ENCODE results near the gene DHDH.
"Not testable (repeated sequence)": the region's sequence is repeated elsewhere in the genome, so short reads cannot be mapped to it uniquely, and the experiment has no call there.

Gene DHDH

GRCh38 chr19:48926909-48927308, 6.6 kb upstream of the DHDH start:
- TF ChIP-seq EZH2phosphoT487 (IDR thresholded peaks at IDR 0.05; ENCODE audit: borderline replicate concordance, low read length) (no peak), CTCF (IDR thresholded peaks at IDR 0.05; ENCODE audit: low read depth, low read length, poor library complexity, severe bottlenecking) (no peak)
- no peak overlapping the region for H3K4me3 ChIP-seq (ENCODE audit: low read length)
- no peaks in the 10 kb centered on the region for H3K27me3 ChIP-seq (ENCODE audit: control insufficient read depth, low read length)
- H4K20me1 ChIP-seq (ENCODE audit: control insufficient read depth, insufficient read depth, low read depth, low read length) = no peaks in the 10 kb centered on the region
- no peaks in the 10 kb centered on the region for H3K9me3 ChIP-seq (ENCODE audit: control insufficient read depth, insufficient read depth, low read length)
- peaks cover 4% of the 10 kb centered on the region for H3K36me3 ChIP-seq (ENCODE audit: control insufficient read depth, low read length)
- H3K79me2 ChIP-seq (ENCODE audit: control insufficient read depth, low read length) = no peaks in the 10 kb centered on the region
- H3K4me2 ChIP-seq (ENCODE audit: low read length) = no peak overlapping the region
- H3K27ac ChIP-seq (ENCODE audit: low read depth, low read length) = no peak overlapping the region
- 0 out of 2 replicates have a peak, but pooled peaks cover 2% of the 10 kb centered on the region for H3F3A ChIP-seq (ENCODE audit: control insufficient read depth, insufficient read depth)
- H3K9me2 ChIP-seq (replicated peaks; ENCODE audit: control insufficient read depth, low read length) = no peaks in the 10 kb centered on the region
- no peaks in the 10 kb centered on the region for H3K4me1 ChIP-seq (ENCODE audit: control insufficient read depth, low read length)

GRCh38 chr19:48927692-48928091, 5.8 kb upstream of the DHDH start:
- H3K27ac ChIP-seq (ENCODE audit: low read depth, low read length) = not testable (repeated sequence)

GRCh38 chr19:48928164-48929025, 5.1 kb upstream of the DHDH start:
- no peaks in the 10 kb centered on the region for H3K9me3 ChIP-seq (ENCODE audit: control insufficient read depth, insufficient read depth, low read length)
- H3K9me2 ChIP-seq (replicated peaks; ENCODE audit: control insufficient read depth, low read length) = no peaks in the 10 kb centered on the region
- peaks cover 7% of the 10 kb centered on the region for H3K4me1 ChIP-seq (ENCODE audit: control insufficient read depth, low read length)
- H3K4me3 ChIP-seq (ENCODE audit: low read length) = no peak overlapping the region
- no peaks in the 10 kb centered on the region for H3K36me3 ChIP-seq (ENCODE audit: control insufficient read depth, low read length)
- peaks cover 8% of the 10 kb centered on the region for H3F3A ChIP-seq (ENCODE audit: control insufficient read depth, insufficient read depth)
- peaks cover 3% of the 10 kb centered on the region; the same call in 1 of the 2 replicates for H3K27me3 ChIP-seq (ENCODE audit: control insufficient read depth, low read length)
- no peak overlapping the region for H3K27ac ChIP-seq (ENCODE audit: low read depth, low read length)
- no peaks in the 10 kb centered on the region for H4K20me1 ChIP-seq (ENCODE audit: control insufficient read depth, insufficient read depth, low read depth, low read length)
- H3K4me2 ChIP-seq (ENCODE audit: low read length) = no peak overlapping the region
- TF ChIP-seq EZH2phosphoT487 (IDR thresholded peaks at IDR 0.05; ENCODE audit: borderline replicate concordance, low read length) = no peak
- H3K79me2 ChIP-seq (ENCODE audit: control insufficient read depth, low read length) = no peaks in the 10 kb centered on the region

More at GRCh38 chr19:48927692-48928091, 5.8 kb upstream of the DHDH start:
- not testable (repeated sequence) for H3K9me2 ChIP-seq (replicated peaks; ENCODE audit: control insufficient read depth, low read length); H3K27me3 ChIP-seq (ENCODE audit: control insufficient read depth, low read length); H3K4me2 ChIP-seq (ENCODE audit: low read length); H3K4me3 ChIP-seq (ENCODE audit: low read length); H4K20me1 ChIP-seq (ENCODE audit: control insufficient read depth, insufficient read depth, low read depth, low read length); H3K36me3 ChIP-seq (ENCODE audit: control insufficient read depth, low read length); H3K4me1 ChIP-seq (ENCODE audit: control insufficient read depth, low read length); H3F3A ChIP-seq (ENCODE audit: control insufficient read depth, insufficient read depth); H3K9me3 ChIP-seq (ENCODE audit: control insufficient read depth, insufficient read depth, low read length); H3K79me2 ChIP-seq (ENCODE audit: control insufficient read depth, low read length)

GRCh38 chr19:48934837-48935236, 1.3 kb downstream of the DHDH start:
- peaks cover 3% of the 10 kb centered on the region; the same call in 1 of the 2 replicates for H3K27me3 ChIP-seq (ENCODE audit: control insufficient read depth, low read length)
- no peaks in the 10 kb centered on the region for H4K20me1 ChIP-seq (ENCODE audit: control insufficient read depth, insufficient read depth, low read depth, low read length)
- H3K4me3 ChIP-seq (ENCODE audit: low read length) = no peak overlapping the region
- TF ChIP-seq EZH2phosphoT487 (IDR thresholded peaks at IDR 0.05; ENCODE audit: borderline replicate concordance, low read length) (no peak), CTCF (IDR thresholded peaks at IDR 0.05; ENCODE audit: low read depth, low read length, poor library complexity, severe bottlenecking) (no peak)
- H3K36me3 ChIP-seq (ENCODE audit: control insufficient read depth, low read length) = no peaks in the 10 kb centered on the region
- H3K4me2 ChIP-seq (ENCODE audit: low read length) = no peak overlapping the region
- H3K9me2 ChIP-seq (replicated peaks; ENCODE audit: control insufficient read depth, low read length) = no peaks in the 10 kb centered on the region
- no peak overlapping the region for H3K27ac ChIP-seq (ENCODE audit: low read depth, low read length)
- H3F3A ChIP-seq (ENCODE audit: control insufficient read depth, insufficient read depth) = peaks cover 10% of the 10 kb centered on the region
- H3K4me1 ChIP-seq (ENCODE audit: control insufficient read depth, low read length) = peaks cover 15% of the 10 kb centered on the region
- H3K79me2 ChIP-seq (ENCODE audit: control insufficient read depth, low read length) = no peaks in the 10 kb centered on the region
- no peaks in the 10 kb centered on the region for H3K9me3 ChIP-seq (ENCODE audit: control insufficient read depth, insufficient read depth, low read length)

All from DOHH2 (cell line).